ENCODE measurements around the gene INSM1.

Gene INSM1

GRCh38 chr20:20393207-20394120 is 25.6 kb downstream of the INSM1 start:
- no peak for DNase-seq (ENCODE audit: low read depth)

GRCh38 chr20:20395087-20395486 is 27.2 kb downstream of the INSM1 start:
- DNase-seq (ENCODE audit: low read depth), result no peak

GRCh38 chr20:20395903-20396568 is 28.1 kb downstream of the INSM1 start:
- no peak for DNase-seq (ENCODE audit: low read depth)

- no peak for DNase-seq (ENCODE audit: low read depth)
Measured at GRCh38 chr20:20396794-20397193, 28.9 kb downstream of the INSM1 start.

- DNase-seq (ENCODE audit: low read depth), result no peak
Measured at GRCh38 chr20:20398123-20398522, 30.2 kb downstream of the INSM1 start.

GRCh38 chr20:20399531-20400500 is 31.9 kb downstream of the INSM1 start:
- DNase-seq (ENCODE audit: low read depth), result no peak

GRCh38 chr20:20401991-20402390 is 34.1 kb downstream of the INSM1 start:
- no peak for DNase-seq (ENCODE audit: low read depth)

- no peak for DNase-seq (ENCODE audit: low read depth)
Measured at GRCh38 chr20:20404633-20405032, 36.7 kb downstream of the INSM1 start.

GRCh38 chr20:20405623-20406022 is 37.7 kb downstream of the INSM1 start:
- DNase-seq (ENCODE audit: low read depth), result no peak

GRCh38 chr20:20406306-20406705 is 38.4 kb downstream of the INSM1 start:
- DNase-seq (ENCODE audit: low read depth), result no peak

GRCh38 chr20:20407891-20408805 is 40.2 kb downstream of the INSM1 start:
- DNase-seq (ENCODE audit: low read depth), result no peak

- no peak for DNase-seq (ENCODE audit: low read depth)
Measured at GRCh38 chr20:20409331-20409730, 41.4 kb downstream of the INSM1 start.

GRCh38 chr20:20410678-20411077 is 42.8 kb downstream of the INSM1 start:
- no peak for DNase-seq (ENCODE audit: low read depth)

GRCh38 chr20:20411402-20411801 is 43.5 kb downstream of the INSM1 start:
- no peak for DNase-seq (ENCODE audit: low read depth)

GRCh38 chr20:20411836-20412235 is 43.9 kb downstream of the INSM1 start:
- DNase-seq (ENCODE audit: low read depth), result no peak

GRCh38 chr20:20412750-20413149 is 44.8 kb downstream of the INSM1 start:
- no peak for DNase-seq (ENCODE audit: low read depth)

GRCh38 chr20:20413810-20414281 is 45.9 kb downstream of the INSM1 start:
- no peak for DNase-seq (ENCODE audit: low read depth)

- DNase-seq (ENCODE audit: low read depth), result no peak
Measured at GRCh38 chr20:20414640-20415220, 46.8 kb downstream of the INSM1 start.

- DNase-seq (ENCODE audit: low read depth), result no peak
Measured at GRCh38 chr20:20415321-20415720, 47.4 kb downstream of the INSM1 start.

GRCh38 chr20:20417876-20418676 is 50.2 kb downstream of the INSM1 start:
- DNase-seq (ENCODE audit: low read depth), result no peak
